ENCODE results near the gene FOLR1. TPM values are rescaled to one million over a fixed set of nuclear protein-coding genes. Genes with fewer than 3 reads are reported as not detected.

FOLR1 gene
- total RNA-seq, 2 donors from 2014 or later = 0.52 to 3.0 TPM

DNA sequence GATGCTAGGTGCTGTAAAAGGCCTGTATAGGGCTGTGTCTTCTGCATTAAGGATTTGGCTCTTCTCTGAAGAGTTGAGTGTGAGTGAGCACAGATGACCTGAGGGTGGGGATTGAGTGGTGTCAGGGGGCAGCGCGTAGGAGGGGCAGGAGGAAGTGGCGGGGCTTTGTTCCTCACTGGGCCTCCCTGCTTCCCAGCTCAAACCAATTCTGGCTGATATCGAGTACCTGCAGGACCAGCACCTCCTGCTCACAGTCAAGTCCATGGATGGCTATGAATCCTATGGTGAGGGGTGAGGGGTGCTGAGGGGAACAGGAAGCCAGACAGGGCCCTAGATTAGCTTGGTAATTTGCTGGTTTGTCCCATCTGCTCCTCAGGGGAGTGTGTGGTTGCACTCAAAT, 43.0 kb downstream of the FOLR1 start:
- Histone ChIP-seq H3K27me3 (peaks cover 0 to under 1% of the 10 kb centered on the region in 2 donors), H3K4me1 (peaks cover 12% of the 10 kb centered on the region), H3K27ac (no peak overlapping the region), H3K36me3 (replicated peaks in 1 of 2; ENCODE audit: insufficient read depth in 1 of 2, low read depth in 2 of 2) (peaks cover 0 to 12% of the 10 kb centered on the region in 2 donors), H3K9me3 (no peaks in the 10 kb centered on the region), H3K4me3 (no peak overlapping the region)
- intact Hi-C loops (cut with DNase I) = no loop called here
- WGBS, 2 donors = 86 to 94% methylated on average over 4 of the region's 4 CpGs
- DNase-seq = no peak
- ATAC-seq = no peak
- no peak for TF ChIP-seq POLR2A (IDR thresholded peaks at IDR 0.05)
- TF ChIP-seq, protein P1, sequence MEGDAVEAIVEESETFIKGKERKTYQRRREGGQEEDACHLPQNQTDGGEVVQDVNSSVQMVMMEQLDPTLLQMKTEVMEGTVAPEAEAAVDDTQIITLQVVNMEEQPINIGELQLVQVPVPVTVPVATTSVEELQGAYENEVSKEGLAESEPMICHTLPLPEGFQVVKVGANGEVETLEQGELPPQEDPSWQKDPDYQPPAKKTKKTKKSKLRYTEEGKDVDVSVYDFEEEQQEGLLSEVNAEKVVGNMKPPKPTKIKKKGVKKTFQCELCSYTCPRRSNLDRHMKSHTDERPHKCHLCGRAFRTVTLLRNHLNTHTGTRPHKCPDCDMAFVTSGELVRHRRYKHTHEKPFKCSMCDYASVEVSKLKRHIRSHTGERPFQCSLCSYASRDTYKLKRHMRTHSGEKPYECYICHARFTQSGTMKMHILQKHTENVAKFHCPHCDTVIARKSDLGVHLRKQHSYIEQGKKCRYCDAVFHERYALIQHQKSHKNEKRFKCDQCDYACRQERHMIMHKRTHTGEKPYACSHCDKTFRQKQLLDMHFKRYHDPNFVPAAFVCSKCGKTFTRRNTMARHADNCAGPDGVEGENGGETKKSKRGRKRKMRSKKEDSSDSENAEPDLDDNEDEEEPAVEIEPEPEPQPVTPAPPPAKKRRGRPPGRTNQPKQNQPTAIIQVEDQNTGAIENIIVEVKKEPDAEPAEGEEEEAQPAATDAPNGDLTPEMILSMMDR (IDR thresholded peaks at IDR 0.05) = no peak

- Histone ChIP-seq H3K4me3 (no peak overlapping the region), H3K27ac (no peak overlapping the region), H3K9me3 (no peaks in the 10 kb centered on the region), H3K36me3 (replicated peaks in 1 of 2; ENCODE audit: insufficient read depth in 1 of 2, low read depth in 2 of 2) (peaks cover 0 to 9% of the 10 kb centered on the region in 2 donors), H3K27me3 (peaks cover 0 to 6% of the 10 kb centered on the region in 2 donors), H3K4me1 (peaks cover 18% of the 10 kb centered on the region)
- DNase-seq (no peak), ATAC-seq (no peak)
- WGBS, 2 donors = 87 to 90% methylated on average over 8 to 17 of the region's 17 CpGs
- intact Hi-C loops (cut with DNase I) = no loop called here
- TF ChIP-seq, protein P1 (IDR thresholded peaks at IDR 0.05) = no peak
- no peak for TF ChIP-seq POLR2A (IDR thresholded peaks at IDR 0.05)
Observed at GRCh38 chr11:72235351-72236057, 43.6 kb downstream of the FOLR1 start.

GRCh38 chr11:72236083-72236697, 44.2 kb downstream of the FOLR1 start:
- Histone ChIP-seq H3K27me3 (peaks cover 0 to 11% of the 10 kb centered on the region in 2 donors), H3K9me3 (no peaks in the 10 kb centered on the region), H3K27ac (no peak overlapping the region), H3K36me3 (replicated peaks in 1 of 2; ENCODE audit: insufficient read depth in 1 of 2, low read depth in 2 of 2) (peaks cover 0 to 5% of the 10 kb centered on the region in 2 donors), H3K4me3 (no peak overlapping the region), H3K4me1 (peaks cover 22% of the 10 kb centered on the region)
- no peak for DNase-seq
- WGBS, 2 donors = 67 to 72% methylated on average over 4 of the region's 4 CpGs
- intact Hi-C loops (cut with DNase I) = no loop called here
- ATAC-seq = no peak
- no peak for TF ChIP-seq POLR2A (IDR thresholded peaks at IDR 0.05)
- TF ChIP-seq, protein P1 (IDR thresholded peaks at IDR 0.05) = no peak

DNA sequence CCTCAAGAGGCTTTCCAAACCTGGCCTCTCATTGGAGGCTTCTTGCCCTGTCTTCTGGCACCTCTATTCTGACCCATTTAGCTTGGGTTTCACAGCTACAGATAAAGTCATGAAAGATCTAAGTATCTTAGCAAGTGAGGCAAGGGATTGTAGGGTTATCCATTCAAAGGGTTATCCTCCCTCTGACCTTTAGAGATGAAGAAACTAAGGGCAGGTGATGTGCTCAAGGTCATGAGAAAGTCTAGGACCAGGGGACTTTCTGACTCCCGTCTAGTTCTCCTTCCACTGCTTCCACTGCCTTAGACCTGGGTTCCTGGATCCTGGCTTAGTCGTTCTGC, 44.8 kb downstream of the FOLR1 start:
- peaks cover 22% of the 10 kb centered on the region for H3K4me1 ChIP-seq

More for the DNA sequence above, 44.8 kb downstream of the FOLR1 start:
- no peak for DNase-seq
- Histone ChIP-seq H3K9me3 (no peaks in the 10 kb centered on the region), H3K27ac (no peak overlapping the region), H3K36me3 (replicated peaks in 1 of 2; ENCODE audit: insufficient read depth in 1 of 2, low read depth in 2 of 2) (peaks cover 0 to 5% of the 10 kb centered on the region in 2 donors), H3K27me3 (peaks cover 0 to 14% of the 10 kb centered on the region in 2 donors), H3K4me3 (no peak overlapping the region)
- no peak for ATAC-seq
- intact Hi-C loops (cut with DNase I) = no loop called here
- WGBS, 2 donors = 73 to 81% methylated on average over 2 of the region's 2 CpGs
- TF ChIP-seq, protein P1 (IDR thresholded peaks at IDR 0.05) = no peak
- no peak for TF ChIP-seq POLR2A (IDR thresholded peaks at IDR 0.05)

Data from body of pancreas (tissue), 4 donors.